ENCODE measurements around the gene DBF4.
"Not testable (repeated sequence)": the region's sequence is repeated elsewhere in the genome, so short reads cannot be mapped to it uniquely, and the experiment has no call there.

The DBF4 gene

DNA sequence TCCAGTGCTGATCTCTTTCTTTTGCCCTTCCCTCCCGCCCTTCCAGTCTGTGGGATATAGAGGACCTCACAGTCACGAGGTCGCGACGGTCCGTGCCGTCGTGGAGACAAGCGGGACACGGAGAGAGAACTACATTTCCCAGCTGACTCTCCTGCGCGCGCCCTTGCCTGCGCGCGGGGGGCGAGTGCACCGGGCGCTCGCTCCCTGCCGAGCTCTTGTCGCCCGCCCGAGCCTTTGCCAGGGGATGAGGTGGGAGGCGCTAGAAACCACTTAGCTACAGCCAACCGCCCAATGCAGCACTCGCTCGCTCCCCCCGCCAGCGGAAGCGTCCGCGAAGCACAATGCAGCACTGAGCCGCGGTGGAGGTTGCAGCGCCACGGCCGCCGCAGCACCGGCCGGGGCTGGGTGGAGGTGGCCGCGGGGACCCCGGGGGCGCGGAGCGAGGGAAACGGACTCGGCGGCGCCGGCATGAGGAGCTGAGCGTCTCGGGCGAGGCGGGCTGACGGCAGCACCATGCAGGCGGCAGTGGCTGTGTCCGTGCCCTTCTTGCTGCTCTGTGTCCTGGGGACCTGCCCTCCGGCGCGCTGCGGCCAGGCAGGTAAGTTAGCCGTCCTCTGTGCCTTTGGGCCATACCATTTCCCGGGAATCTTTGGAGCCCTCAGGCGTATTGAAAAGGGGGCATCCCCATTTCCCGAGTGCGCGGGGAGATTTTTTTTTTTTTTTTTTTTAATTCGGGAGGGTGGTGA lies 57.8 kb downstream of the DBF4 start, which contains the start of gene ADAM22:
ADAM22 (plus strand) TSS at position 299 of the 746 bp plus-strand sequence; CDS start at position 514, 215 bp downstream.
- TF ChIP-seq, protein P1, sequence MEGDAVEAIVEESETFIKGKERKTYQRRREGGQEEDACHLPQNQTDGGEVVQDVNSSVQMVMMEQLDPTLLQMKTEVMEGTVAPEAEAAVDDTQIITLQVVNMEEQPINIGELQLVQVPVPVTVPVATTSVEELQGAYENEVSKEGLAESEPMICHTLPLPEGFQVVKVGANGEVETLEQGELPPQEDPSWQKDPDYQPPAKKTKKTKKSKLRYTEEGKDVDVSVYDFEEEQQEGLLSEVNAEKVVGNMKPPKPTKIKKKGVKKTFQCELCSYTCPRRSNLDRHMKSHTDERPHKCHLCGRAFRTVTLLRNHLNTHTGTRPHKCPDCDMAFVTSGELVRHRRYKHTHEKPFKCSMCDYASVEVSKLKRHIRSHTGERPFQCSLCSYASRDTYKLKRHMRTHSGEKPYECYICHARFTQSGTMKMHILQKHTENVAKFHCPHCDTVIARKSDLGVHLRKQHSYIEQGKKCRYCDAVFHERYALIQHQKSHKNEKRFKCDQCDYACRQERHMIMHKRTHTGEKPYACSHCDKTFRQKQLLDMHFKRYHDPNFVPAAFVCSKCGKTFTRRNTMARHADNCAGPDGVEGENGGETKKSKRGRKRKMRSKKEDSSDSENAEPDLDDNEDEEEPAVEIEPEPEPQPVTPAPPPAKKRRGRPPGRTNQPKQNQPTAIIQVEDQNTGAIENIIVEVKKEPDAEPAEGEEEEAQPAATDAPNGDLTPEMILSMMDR (IDR thresholded peaks at IDR 0.05; ENCODE audit: low read depth, low read length, missing control alignments), result no peak
- H3K4me3 ChIP-seq (ENCODE audit: low read depth, low read length), result peak within 1 kb of the TSS; percentile 70
- peak; percentile 60 for DNase-seq (ENCODE audit: low read depth)
- in situ Hi-C loops (cut with HindIII; ENCODE audit: low sequenced_read_pairs), result no loop called here

DNA sequence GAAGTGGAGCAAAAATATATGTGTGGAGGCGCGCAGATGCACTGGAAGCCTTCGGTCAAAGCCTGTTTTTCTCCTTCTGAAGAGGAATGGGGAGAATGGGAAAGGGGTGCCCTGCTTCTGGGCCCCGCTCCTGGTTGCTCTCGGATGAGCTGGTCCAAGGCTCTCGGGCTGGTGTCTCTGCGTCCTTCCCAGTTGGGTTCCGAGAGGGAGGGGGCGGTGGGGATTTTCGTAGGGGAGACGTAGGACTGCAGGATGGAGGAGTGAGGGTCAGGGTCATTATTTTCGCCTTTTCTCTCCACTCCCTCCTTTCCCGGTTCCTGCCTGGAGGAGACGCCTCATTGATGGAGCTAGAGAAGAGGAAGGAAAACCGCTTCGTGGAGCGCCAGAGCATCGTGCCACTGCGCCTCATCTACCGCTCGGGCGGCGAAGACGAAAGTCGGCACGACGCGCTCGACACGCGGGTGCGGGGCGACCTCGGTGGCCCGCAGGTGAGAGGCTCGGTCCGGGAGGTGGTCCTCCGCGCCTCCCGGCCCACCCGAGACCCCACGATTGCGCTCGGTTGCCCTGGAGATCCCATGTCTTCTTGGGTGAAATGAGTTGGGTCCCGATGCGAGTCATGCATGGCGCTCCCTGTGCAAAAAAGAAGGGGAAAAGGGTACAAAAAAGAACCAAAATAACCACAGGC lies 58.5 kb downstream of the DBF4 start:
- in situ Hi-C loops (cut with HindIII; ENCODE audit: low sequenced_read_pairs), result no loop called here
- TF ChIP-seq, protein P1 (IDR thresholded peaks at IDR 0.05; ENCODE audit: low read depth, low read length, missing control alignments), result no peak
- DNase-seq (ENCODE audit: low read depth), result no peak
- peak overlapping the region; percentile 70 for H3K4me3 ChIP-seq (ENCODE audit: low read depth, low read length)

DNA sequence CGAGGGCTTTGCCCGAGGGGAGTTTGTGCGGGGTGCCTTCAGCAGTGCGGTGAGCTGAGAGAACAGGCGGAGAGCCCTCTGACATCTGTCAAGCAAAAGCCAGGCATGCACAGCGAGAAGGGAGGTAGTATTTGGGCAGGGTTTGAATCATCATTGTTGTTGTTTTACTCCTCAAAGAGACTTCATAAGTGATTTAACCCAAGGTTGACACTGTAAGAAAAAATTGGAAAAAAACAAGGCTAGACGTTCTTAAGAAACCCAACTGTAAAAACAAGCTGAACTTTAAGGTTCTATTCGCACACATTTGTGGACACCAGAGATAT lies 59.1 kb downstream of the DBF4 start:
- peak overlapping the region; percentile 70 for H3K4me3 ChIP-seq (ENCODE audit: low read depth, low read length)
- in situ Hi-C loops (cut with HindIII; ENCODE audit: low sequenced_read_pairs), result no loop called here
- no peak for DNase-seq (ENCODE audit: low read depth)
- TF ChIP-seq, protein P1 (IDR thresholded peaks at IDR 0.05; ENCODE audit: low read depth, low read length, missing control alignments), result no peak

- in situ Hi-C loops (cut with HindIII; ENCODE audit: low sequenced_read_pairs), result no loop called here
Observed at GRCh38 chr7:87941138-87941537, 64.8 kb downstream of the DBF4 start.

GRCh38 chr7:87944547-87944946 lies 68.3 kb downstream of the DBF4 start:
- no peak for DNase-seq (ENCODE audit: low read depth)
- TF ChIP-seq, protein P1 (IDR thresholded peaks at IDR 0.05; ENCODE audit: low read depth, low read length, missing control alignments), result no peak
- in situ Hi-C loops (cut with HindIII; ENCODE audit: low sequenced_read_pairs), result no loop called here
- H3K4me3 ChIP-seq (ENCODE audit: low read depth, low read length), result no peak overlapping the region

More at GRCh38 chr7:87941138-87941537, 64.8 kb downstream of the DBF4 start:
- H3K4me3 ChIP-seq (ENCODE audit: low read depth, low read length), result no peak overlapping the region
- TF ChIP-seq, protein P1 (IDR thresholded peaks at IDR 0.05; ENCODE audit: low read depth, low read length, missing control alignments), result no peak
- DNase-seq (ENCODE audit: low read depth), result no peak

DNA sequence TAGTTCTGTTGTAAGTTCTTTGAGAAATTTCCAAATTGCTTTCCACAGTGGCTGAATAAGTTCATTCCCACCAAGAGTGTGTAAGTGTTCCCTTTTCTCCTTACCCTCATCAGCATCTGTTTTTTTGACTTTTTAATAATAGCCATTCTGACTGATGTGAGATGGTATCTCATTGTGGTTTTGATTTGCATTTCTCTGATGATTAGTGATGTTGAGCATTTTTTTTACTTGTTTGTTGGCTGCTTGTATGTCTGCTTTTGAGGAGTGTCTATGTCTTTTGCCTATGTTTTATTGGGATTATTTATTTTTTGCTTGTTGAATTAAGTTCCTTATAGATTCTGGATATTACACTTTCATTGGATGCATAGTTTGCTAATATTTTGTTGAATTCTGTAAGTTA lies 69.6 kb downstream of the DBF4 start:
- in situ Hi-C loops (cut with HindIII; ENCODE audit: low sequenced_read_pairs); H3K4me3 ChIP-seq (ENCODE audit: low read depth, low read length); DNase-seq (ENCODE audit: low read depth): not testable (repeated sequence)

- DNase-seq (ENCODE audit: low read depth), result no peak
- TF ChIP-seq, protein P1 (IDR thresholded peaks at IDR 0.05; ENCODE audit: low read depth, low read length, missing control alignments), result no peak
- no peak overlapping the region for H3K4me3 ChIP-seq (ENCODE audit: low read depth, low read length)
- in situ Hi-C loops (cut with HindIII; ENCODE audit: low sequenced_read_pairs), result no loop called here
Observed at GRCh38 chr7:87948371-87948770, 72.1 kb downstream of the DBF4 start.
